ENCODE measurements around the gene RCSD1.

RCSD1 gene

GRCh38 chr1:167642501-167642826 lies 12.4 kb downstream of the RCSD1 start:
- no peak for ATAC-seq
- TF ChIP-seq CSRNP3 (CRISPR knock-in tag; IDR thresholded peaks at IDR 0.05), result no peak
- TF ChIP-seq ZC3H10 (CRISPR knock-in tag; IDR thresholded peaks at IDR 0.05), result no peak
- TF ChIP-seq ESRRG (CRISPR knock-in tag; IDR thresholded peaks at IDR 0.05), result no peak
- no peak for TF ChIP-seq PPARA (CRISPR knock-in tag; IDR thresholded peaks at IDR 0.05; ENCODE audit: borderline replicate concordance)
- TF ChIP-seq TCF4 (CRISPR knock-in tag; IDR thresholded peaks at IDR 0.05; ENCODE audit: borderline replicate concordance), result no peak
- TF ChIP-seq ARNTL (CRISPR knock-in tag; IDR thresholded peaks at IDR 0.05; ENCODE audit: borderline replicate concordance, low read depth), result no peak
- TF ChIP-seq GLIS3 (CRISPR knock-in tag; IDR thresholded peaks at IDR 0.05), result no peak
- no peak for TF ChIP-seq ZFP30 (CRISPR knock-in tag; IDR thresholded peaks at IDR 0.05)
- TF ChIP-seq SNAI2 (CRISPR knock-in tag; IDR thresholded peaks at IDR 0.05), result no peak
- TF ChIP-seq, protein P1, sequence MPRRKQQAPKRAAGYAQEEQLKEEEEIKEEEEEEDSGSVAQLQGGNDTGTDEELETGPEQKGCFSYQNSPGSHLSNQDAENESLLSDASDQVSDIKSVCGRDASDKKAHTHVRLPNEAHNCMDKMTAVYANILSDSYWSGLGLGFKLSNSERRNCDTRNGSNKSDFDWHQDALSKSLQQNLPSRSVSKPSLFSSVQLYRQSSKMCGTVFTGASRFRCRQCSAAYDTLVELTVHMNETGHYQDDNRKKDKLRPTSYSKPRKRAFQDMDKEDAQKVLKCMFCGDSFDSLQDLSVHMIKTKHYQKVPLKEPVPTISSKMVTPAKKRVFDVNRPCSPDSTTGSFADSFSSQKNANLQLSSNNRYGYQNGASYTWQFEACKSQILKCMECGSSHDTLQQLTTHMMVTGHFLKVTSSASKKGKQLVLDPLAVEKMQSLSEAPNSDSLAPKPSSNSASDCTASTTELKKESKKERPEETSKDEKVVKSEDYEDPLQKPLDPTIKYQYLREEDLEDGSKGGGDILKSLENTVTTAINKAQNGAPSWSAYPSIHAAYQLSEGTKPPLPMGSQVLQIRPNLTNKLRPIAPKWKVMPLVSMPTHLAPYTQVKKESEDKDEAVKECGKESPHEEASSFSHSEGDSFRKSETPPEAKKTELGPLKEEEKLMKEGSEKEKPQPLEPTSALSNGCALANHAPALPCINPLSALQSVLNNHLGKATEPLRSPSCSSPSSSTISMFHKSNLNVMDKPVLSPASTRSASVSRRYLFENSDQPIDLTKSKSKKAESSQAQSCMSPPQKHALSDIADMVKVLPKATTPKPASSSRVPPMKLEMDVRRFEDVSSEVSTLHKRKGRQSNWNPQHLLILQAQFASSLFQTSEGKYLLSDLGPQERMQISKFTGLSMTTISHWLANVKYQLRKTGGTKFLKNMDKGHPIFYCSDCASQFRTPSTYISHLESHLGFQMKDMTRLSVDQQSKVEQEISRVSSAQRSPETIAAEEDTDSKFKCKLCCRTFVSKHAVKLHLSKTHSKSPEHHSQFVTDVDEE (CRISPR knock-in tag; IDR thresholded peaks at IDR 0.05), result no peak
- no peak for TF ChIP-seq TOX (CRISPR knock-in tag; IDR thresholded peaks at IDR 0.05; ENCODE audit: borderline replicate concordance)
- no peak for TF ChIP-seq BACH2 (CRISPR knock-in tag; IDR thresholded peaks at IDR 0.05; ENCODE audit: borderline replicate concordance)
- TF ChIP-seq ZNF8 (CRISPR knock-in tag; IDR thresholded peaks at IDR 0.05), result no peak
- no peak for TF ChIP-seq PATZ1 (CRISPR knock-in tag; IDR thresholded peaks at IDR 0.05; ENCODE audit: borderline replicate concordance)
- TF ChIP-seq ISL1 (CRISPR knock-in tag; IDR thresholded peaks at IDR 0.05), result no peak
- TF ChIP-seq, protein P2, sequence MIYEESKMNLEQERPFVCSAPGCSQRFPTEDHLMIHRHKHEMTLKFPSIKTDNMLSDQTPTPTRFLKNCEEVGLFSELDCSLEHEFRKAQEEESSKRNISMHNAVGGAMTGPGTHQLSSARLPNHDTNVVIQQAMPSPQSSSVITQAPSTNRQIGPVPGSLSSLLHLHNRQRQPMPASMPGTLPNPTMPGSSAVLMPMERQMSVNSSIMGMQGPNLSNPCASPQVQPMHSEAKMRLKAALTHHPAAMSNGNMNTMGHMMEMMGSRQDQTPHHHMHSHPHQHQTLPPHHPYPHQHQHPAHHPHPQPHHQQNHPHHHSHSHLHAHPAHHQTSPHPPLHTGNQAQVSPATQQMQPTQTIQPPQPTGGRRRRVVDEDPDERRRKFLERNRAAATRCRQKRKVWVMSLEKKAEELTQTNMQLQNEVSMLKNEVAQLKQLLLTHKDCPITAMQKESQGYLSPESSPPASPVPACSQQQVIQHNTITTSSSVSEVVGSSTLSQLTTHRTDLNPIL (CRISPR knock-in tag; IDR thresholded peaks at IDR 0.05; ENCODE audit: low read depth), result no peak
- no peak for TF ChIP-seq ZNF70 (CRISPR knock-in tag; IDR thresholded peaks at IDR 0.05)
- TF ChIP-seq CSDC2 (CRISPR knock-in tag; IDR thresholded peaks at IDR 0.05), result no peak
- TF ChIP-seq OSR1 (CRISPR knock-in tag; IDR thresholded peaks at IDR 0.05), result no peak

DNA sequence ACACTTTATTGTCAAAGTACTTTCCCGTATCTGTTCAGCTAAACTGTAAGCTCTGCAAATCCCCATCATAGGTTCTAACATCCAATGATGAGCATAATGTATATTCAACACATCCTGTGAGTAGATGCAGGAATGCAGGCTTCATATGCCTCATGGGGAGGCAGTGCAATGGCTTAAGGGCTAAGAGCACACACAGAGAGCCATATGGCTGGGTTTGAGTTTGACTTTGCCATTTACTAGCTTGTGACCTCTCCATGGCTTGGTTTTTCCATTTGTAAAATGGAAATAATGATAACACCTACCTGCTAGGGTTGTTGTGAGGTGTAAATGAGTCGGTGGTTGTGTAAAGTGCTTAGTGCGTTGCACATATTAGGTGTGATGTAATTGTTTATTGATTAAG lies 13.4 kb downstream of the RCSD1 start:
- no peak for ATAC-seq
- no peak for TF ChIP-seq ZC3H10 (CRISPR knock-in tag; IDR thresholded peaks at IDR 0.05)
- TF ChIP-seq BACH2 (CRISPR knock-in tag; IDR thresholded peaks at IDR 0.05; ENCODE audit: borderline replicate concordance), result no peak
- no peak for TF ChIP-seq ZNF565 (CRISPR knock-in tag; conservative IDR thresholded peaks at IDR 0.05; ENCODE audit: low read depth)
- no peak for TF ChIP-seq PATZ1 (CRISPR knock-in tag; IDR thresholded peaks at IDR 0.05; ENCODE audit: borderline replicate concordance)
- no peak for TF ChIP-seq ZFP3 (CRISPR knock-in tag; IDR thresholded peaks at IDR 0.05)
- no peak for TF ChIP-seq TCF4 (CRISPR knock-in tag; IDR thresholded peaks at IDR 0.05; ENCODE audit: borderline replicate concordance)
- TF ChIP-seq GLIS3 (CRISPR knock-in tag; IDR thresholded peaks at IDR 0.05), result no peak
- no peak for TF ChIP-seq CSRNP3 (CRISPR knock-in tag; IDR thresholded peaks at IDR 0.05)
- TF ChIP-seq, protein P2 (CRISPR knock-in tag; IDR thresholded peaks at IDR 0.05; ENCODE audit: low read depth), result no peak
- no peak for TF ChIP-seq OSR1 (CRISPR knock-in tag; IDR thresholded peaks at IDR 0.05)
- no peak for TF ChIP-seq TOX (CRISPR knock-in tag; IDR thresholded peaks at IDR 0.05; ENCODE audit: borderline replicate concordance)
- TF ChIP-seq, protein P1 (CRISPR knock-in tag; IDR thresholded peaks at IDR 0.05), result no peak
- no peak for TF ChIP-seq ZNF70 (CRISPR knock-in tag; IDR thresholded peaks at IDR 0.05)
- TF ChIP-seq RARB (CRISPR knock-in tag; IDR thresholded peaks at IDR 0.05), result no peak
- TF ChIP-seq ESRRG (CRISPR knock-in tag; IDR thresholded peaks at IDR 0.05), result no peak
- TF ChIP-seq ISL1 (CRISPR knock-in tag; IDR thresholded peaks at IDR 0.05), result no peak

All from SK-N-SH treated with all-trans-retinoic acid at 6 μM for 48 hours (cell line).